ENCODE measurements around the gene ENPP3. TPM values are rescaled to one million over a fixed set of nuclear protein-coding genes. Genes with fewer than 3 reads are reported as not detected.
A peak's percentile ranks its signal among the peaks of the same experiment; 100 is the strongest.

Gene ENPP3
- total RNA-seq, 1 experiment from 2014 or later = not detected

DNA sequence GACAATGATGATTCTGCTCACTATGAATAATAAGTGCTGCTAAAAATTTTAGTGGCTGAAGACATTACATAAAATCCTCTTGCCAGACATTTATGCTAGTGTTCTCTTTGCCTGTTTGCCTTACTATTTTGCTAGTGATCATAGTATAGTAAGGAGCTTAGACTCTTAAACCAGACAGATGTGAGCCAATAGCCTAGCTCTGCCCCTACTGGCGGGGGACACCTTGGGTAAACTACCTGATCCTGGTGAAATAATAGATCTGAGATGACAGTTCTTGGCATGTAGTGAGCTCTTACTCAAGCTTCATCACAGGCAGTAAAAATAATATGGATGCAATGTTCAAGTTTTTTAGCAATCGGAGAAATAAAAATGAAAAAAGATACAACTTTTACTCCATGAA is 18.8 kb downstream of the ENPP3 start:
- peaks cover 36% of the 10 kb centered on the region for H3K27me3 Mint-ChIP-seq (ENCODE audit: low read depth)
- TF ChIP-seq, protein P1, sequence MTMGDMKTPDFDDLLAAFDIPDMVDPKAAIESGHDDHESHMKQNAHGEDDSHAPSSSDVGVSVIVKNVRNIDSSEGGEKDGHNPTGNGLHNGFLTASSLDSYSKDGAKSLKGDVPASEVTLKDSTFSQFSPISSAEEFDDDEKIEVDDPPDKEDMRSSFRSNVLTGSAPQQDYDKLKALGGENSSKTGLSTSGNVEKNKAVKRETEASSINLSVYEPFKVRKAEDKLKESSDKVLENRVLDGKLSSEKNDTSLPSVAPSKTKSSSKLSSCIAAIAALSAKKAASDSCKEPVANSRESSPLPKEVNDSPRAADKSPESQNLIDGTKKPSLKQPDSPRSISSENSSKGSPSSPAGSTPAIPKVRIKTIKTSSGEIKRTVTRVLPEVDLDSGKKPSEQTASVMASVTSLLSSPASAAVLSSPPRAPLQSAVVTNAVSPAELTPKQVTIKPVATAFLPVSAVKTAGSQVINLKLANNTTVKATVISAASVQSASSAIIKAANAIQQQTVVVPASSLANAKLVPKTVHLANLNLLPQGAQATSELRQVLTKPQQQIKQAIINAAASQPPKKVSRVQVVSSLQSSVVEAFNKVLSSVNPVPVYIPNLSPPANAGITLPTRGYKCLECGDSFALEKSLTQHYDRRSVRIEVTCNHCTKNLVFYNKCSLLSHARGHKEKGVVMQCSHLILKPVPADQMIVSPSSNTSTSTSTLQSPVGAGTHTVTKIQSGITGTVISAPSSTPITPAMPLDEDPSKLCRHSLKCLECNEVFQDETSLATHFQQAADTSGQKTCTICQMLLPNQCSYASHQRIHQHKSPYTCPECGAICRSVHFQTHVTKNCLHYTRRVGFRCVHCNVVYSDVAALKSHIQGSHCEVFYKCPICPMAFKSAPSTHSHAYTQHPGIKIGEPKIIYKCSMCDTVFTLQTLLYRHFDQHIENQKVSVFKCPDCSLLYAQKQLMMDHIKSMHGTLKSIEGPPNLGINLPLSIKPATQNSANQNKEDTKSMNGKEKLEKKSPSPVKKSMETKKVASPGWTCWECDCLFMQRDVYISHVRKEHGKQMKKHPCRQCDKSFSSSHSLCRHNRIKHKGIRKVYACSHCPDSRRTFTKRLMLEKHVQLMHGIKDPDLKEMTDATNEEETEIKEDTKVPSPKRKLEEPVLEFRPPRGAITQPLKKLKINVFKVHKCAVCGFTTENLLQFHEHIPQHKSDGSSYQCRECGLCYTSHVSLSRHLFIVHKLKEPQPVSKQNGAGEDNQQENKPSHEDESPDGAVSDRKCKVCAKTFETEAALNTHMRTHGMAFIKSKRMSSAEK (CRISPR knock-in tag; IDR thresholded peaks at IDR 0.05; ENCODE audit: borderline replicate concordance) = no peak
- TF ChIP-seq, protein P2, sequence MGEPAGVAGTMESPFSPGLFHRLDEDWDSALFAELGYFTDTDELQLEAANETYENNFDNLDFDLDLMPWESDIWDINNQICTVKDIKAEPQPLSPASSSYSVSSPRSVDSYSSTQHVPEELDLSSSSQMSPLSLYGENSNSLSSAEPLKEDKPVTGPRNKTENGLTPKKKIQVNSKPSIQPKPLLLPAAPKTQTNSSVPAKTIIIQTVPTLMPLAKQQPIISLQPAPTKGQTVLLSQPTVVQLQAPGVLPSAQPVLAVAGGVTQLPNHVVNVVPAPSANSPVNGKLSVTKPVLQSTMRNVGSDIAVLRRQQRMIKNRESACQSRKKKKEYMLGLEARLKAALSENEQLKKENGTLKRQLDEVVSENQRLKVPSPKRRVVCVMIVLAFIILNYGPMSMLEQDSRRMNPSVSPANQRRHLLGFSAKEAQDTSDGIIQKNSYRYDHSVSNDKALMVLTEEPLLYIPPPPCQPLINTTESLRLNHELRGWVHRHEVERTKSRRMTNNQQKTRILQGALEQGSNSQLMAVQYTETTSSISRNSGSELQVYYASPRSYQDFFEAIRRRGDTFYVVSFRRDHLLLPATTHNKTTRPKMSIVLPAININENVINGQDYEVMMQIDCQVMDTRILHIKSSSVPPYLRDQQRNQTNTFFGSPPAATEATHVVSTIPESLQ (CRISPR knock-in tag; IDR thresholded peaks at IDR 0.05) = no peak
- TF ChIP-seq, protein P3, sequence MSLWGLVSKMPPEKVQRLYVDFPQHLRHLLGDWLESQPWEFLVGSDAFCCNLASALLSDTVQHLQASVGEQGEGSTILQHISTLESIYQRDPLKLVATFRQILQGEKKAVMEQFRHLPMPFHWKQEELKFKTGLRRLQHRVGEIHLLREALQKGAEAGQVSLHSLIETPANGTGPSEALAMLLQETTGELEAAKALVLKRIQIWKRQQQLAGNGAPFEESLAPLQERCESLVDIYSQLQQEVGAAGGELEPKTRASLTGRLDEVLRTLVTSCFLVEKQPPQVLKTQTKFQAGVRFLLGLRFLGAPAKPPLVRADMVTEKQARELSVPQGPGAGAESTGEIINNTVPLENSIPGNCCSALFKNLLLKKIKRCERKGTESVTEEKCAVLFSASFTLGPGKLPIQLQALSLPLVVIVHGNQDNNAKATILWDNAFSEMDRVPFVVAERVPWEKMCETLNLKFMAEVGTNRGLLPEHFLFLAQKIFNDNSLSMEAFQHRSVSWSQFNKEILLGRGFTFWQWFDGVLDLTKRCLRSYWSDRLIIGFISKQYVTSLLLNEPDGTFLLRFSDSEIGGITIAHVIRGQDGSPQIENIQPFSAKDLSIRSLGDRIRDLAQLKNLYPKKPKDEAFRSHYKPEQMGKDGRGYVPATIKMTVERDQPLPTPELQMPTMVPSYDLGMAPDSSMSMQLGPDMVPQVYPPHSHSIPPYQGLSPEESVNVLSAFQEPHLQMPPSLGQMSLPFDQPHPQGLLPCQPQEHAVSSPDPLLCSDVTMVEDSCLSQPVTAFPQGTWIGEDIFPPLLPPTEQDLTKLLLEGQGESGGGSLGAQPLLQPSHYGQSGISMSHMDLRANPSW (CRISPR knock-in tag; conservative IDR thresholded peaks at IDR 0.05; ENCODE audit: low read depth) = no peak
- TF ChIP-seq EMX1 (CRISPR knock-in tag; IDR thresholded peaks at IDR 0.05) (no peak), OVOL2 (CRISPR knock-in tag; IDR thresholded peaks at IDR 0.05; ENCODE audit: borderline replicate concordance) (no peak), ZNF317 (CRISPR knock-in tag; IDR thresholded peaks at IDR 0.05; ENCODE audit: borderline replicate concordance, low read depth) (no peak), ZNF396 (CRISPR knock-in tag; IDR thresholded peaks at IDR 0.05; ENCODE audit: borderline replicate concordance) (no peak), NFATC4 (CRISPR knock-in tag; IDR thresholded peaks at IDR 0.05) (no peak), NFYB (CRISPR knock-in tag; conservative IDR thresholded peaks at IDR 0.05; ENCODE audit: low read depth) (no peak), NFE2L1 (CRISPR knock-in tag; IDR thresholded peaks at IDR 0.05) (no peak), ZNF263 (CRISPR knock-in tag; IDR thresholded peaks at IDR 0.05; ENCODE audit: low read depth) (no peak), ZNF416 (CRISPR knock-in tag; IDR thresholded peaks at IDR 0.05) (no peak), SMAD3 (CRISPR knock-in tag; IDR thresholded peaks at IDR 0.05; ENCODE audit: borderline replicate concordance) (no peak)
- TF ChIP-seq, protein P4, sequence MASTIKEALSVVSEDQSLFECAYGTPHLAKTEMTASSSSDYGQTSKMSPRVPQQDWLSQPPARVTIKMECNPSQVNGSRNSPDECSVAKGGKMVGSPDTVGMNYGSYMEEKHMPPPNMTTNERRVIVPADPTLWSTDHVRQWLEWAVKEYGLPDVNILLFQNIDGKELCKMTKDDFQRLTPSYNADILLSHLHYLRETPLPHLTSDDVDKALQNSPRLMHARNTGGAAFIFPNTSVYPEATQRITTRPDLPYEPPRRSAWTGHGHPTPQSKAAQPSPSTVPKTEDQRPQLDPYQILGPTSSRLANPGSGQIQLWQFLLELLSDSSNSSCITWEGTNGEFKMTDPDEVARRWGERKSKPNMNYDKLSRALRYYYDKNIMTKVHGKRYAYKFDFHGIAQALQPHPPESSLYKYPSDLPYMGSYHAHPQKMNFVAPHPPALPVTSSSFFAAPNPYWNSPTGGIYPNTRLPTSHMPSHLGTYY (CRISPR knock-in tag; IDR thresholded peaks at IDR 0.05) = no peak
- TF ChIP-seq, protein P5, sequence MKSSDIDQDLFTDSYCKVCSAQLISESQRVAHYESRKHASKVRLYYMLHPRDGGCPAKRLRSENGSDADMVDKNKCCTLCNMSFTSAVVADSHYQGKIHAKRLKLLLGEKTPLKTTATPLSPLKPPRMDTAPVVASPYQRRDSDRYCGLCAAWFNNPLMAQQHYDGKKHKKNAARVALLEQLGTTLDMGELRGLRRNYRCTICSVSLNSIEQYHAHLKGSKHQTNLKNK (CRISPR knock-in tag; IDR thresholded peaks at IDR 0.05) = no peak
- TF ChIP-seq, protein P6, sequence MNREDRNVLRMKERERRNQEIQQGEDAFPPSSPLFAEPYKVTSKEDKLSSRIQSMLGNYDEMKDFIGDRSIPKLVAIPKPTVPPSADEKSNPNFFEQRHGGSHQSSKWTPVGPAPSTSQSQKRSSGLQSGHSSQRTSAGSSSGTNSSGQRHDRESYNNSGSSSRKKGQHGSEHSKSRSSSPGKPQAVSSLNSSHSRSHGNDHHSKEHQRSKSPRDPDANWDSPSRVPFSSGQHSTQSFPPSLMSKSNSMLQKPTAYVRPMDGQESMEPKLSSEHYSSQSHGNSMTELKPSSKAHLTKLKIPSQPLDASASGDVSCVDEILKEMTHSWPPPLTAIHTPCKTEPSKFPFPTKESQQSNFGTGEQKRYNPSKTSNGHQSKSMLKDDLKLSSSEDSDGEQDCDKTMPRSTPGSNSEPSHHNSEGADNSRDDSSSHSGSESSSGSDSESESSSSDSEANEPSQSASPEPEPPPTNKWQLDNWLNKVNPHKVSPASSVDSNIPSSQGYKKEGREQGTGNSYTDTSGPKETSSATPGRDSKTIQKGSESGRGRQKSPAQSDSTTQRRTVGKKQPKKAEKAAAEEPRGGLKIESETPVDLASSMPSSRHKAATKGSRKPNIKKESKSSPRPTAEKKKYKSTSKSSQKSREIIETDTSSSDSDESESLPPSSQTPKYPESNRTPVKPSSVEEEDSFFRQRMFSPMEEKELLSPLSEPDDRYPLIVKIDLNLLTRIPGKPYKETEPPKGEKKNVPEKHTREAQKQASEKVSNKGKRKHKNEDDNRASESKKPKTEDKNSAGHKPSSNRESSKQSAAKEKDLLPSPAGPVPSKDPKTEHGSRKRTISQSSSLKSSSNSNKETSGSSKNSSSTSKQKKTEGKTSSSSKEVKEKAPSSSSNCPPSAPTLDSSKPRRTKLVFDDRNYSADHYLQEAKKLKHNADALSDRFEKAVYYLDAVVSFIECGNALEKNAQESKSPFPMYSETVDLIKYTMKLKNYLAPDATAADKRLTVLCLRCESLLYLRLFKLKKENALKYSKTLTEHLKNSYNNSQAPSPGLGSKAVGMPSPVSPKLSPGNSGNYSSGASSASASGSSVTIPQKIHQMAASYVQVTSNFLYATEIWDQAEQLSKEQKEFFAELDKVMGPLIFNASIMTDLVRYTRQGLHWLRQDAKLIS (CRISPR knock-in tag; IDR thresholded peaks at IDR 0.05; ENCODE audit: borderline replicate concordance) = no peak
- TF ChIP-seq, protein P7, sequence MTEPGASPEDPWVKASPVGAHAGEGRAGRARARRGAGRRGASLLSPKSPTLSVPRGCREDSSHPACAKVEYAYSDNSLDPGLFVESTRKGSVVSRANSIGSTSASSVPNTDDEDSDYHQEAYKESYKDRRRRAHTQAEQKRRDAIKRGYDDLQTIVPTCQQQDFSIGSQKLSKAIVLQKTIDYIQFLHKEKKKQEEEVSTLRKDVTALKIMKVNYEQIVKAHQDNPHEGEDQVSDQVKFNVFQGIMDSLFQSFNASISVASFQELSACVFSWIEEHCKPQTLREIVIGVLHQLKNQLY (CRISPR knock-in tag; IDR thresholded peaks at IDR 0.05) = no peak
- peak; percentile 32; the same call in 1 of the 2 replicates for ATAC-seq
- DNase-seq (ENCODE audit: low spot score) = no peak
- H3K36me3 Mint-ChIP-seq = no peaks in the 10 kb centered on the region
- ChIA-PET POLR2A (no interaction called here), CTCF (interaction anchor here (2.4 kb wide), 1 partner anchor 28 kb away, joined by 12 read pairs; the partner anchor contains the start of gene MED23)
- no peaks in the 10 kb centered on the region for H3K9me3 Mint-ChIP-seq
- H3K4me3 Mint-ChIP-seq = no peak overlapping the region
- no peak overlapping the region for H3K27ac Mint-ChIP-seq
- H3K4me1 Mint-ChIP-seq = no peaks in the 10 kb centered on the region

Data from WTC11 (cell line).